ENCODE measurements around the gene HOPX.

- TF ChIP-seq POLR2AphosphoS5 (IDR thresholded peaks at IDR 0.05; ENCODE audit: low read depth) (no peak), EZH2phosphoT487 (IDR thresholded peaks at IDR 0.05; ENCODE audit: unreplicated experiment) (no peak)
Measured at GRCh38 chr4:56692576-56692975, 11.5 kb upstream of the HOPX start.
